ENCODE measurements around the gene RABL3.

DNA sequence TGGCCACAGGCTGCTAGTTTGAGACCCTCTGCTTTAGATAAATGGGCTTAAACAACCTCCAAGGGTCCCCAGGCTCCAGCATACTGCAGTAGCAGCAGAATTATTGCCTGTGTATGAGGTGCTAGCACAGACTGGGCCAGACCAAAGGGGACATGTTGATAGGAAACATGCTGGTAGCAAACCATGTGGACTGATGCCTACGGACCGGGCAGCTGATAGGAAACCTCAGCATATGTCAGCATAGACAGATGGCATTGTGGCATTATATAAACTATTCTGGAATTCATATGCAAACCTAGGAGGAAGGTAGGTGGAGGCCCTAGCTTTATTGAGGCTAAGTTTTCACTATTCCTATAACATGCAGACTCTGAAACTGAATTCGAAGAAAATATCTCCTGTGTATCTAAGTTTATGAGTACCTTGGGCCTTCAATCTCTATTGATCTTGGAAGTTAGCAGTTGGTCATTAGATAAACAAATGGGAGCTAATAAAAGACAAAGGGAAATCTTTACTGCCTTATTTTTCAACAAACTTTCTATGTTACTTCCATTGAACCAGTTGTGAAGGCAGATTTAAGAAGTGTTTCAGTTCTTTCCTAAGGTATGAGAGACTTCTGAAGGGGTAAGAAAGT, 58.5 kb downstream of the RABL3 start:
- TF ChIP-seq EZH2 (IDR thresholded peaks at IDR 0.05) (no peak), POLR2AphosphoS5 (IDR thresholded peaks at IDR 0.05; ENCODE audit: borderline replicate concordance, low read depth, low read length) (no peak)
